HepG2 (cell line): ENCODE data around the gene DNAJB12. TPM values are rescaled to one million over a fixed set of nuclear protein-coding genes. Genes with fewer than 3 reads are reported as not detected.

ENCODE experiments used
- ATF7-NPFF ChIP-seq: sonication (generic); formaldehyde crosslinking; IDR thresholded peaks from 2 replicates; pipeline ENCODE4 v1.8.1; 2023; ENCODE audit warnings: mild to moderate bottlenecking, low read depth, missing genetic modification reagents, moderate library complexity
- ERF ChIP-seq: IDR thresholded peaks from 2 replicates; pipeline ENCODE4 v1.6.1; 2018; ENCODE audit warnings: missing biosample characterization, missing genetic modification reagents
- HOXA3 ChIP-seq: sonication (generic); formaldehyde crosslinking; IDR thresholded peaks from 2 replicates; pipeline ENCODE4 v1.5.0; 2020; ENCODE audit warnings: missing genetic modification reagents
- HOXA5 ChIP-seq: sonication (generic); formaldehyde crosslinking; IDR thresholded peaks from 2 replicates; pipeline ENCODE4 v1.4.0; 2020; ENCODE audit warnings: missing genetic modification reagents
- RFXANK ChIP-seq: IDR thresholded peaks from 2 replicates; pipeline ENCODE4 v1.6.1; 2016
- RFXAP ChIP-seq: sonication (generic); formaldehyde crosslinking; IDR thresholded peaks from 2 replicates; pipeline ENCODE4 v1.4.0; 2020; ENCODE audit warnings: missing genetic modification reagents, borderline replicate concordance
- SKI ChIP-seq: fragments of 450-650 bp; IDR thresholded peaks from one replicate; pipeline ENCODE4 v1.6.1; 2018; ENCODE audit warnings: mild to moderate bottlenecking; ENCODE audit not compliant: partially characterized antibody
- ZGPAT ChIP-seq: IDR thresholded peaks from 2 replicates; pipeline ENCODE4 v1.6.1; 2016; ENCODE audit warnings: mild to moderate bottlenecking
- ZIK1 ChIP-seq: sonication (generic); formaldehyde crosslinking; IDR thresholded peaks from 2 replicates; pipeline ENCODE4 v1.5.0; 2020; ENCODE audit warnings: mild to moderate bottlenecking, low read depth, missing genetic modification reagents, borderline replicate concordance
- ZNF251 ChIP-seq: sonication (generic); formaldehyde crosslinking; IDR thresholded peaks from 2 replicates; pipeline ENCODE4 v1.9.0; 2021; ENCODE audit warnings: mild to moderate bottlenecking, missing genetic modification reagents
- ZNF318 ChIP-seq: sonication (generic); formaldehyde crosslinking; IDR thresholded peaks from 2 replicates; pipeline ENCODE4 v1.4.0; 2020; ENCODE audit warnings: mild to moderate bottlenecking, missing genetic modification reagents
- ZNF547 ChIP-seq: sonication (generic); formaldehyde crosslinking; IDR thresholded peaks from 2 replicates; pipeline ENCODE4 v1.5.1; 2020; ENCODE audit warnings: mild to moderate bottlenecking, missing genetic modification reagents
- ZNF674 ChIP-seq: sonication (generic); formaldehyde crosslinking; IDR thresholded peaks from 2 replicates; pipeline ENCODE4 v1.5.0; 2020; ENCODE audit warnings: low read depth, mild to moderate bottlenecking, missing genetic modification reagents
- polyA plus RNA-seq, 8 experiments: library from polyadenylated mRNA; depleted of rRNA in 3 of 8; stranded (reverse) in 7 of 8; unstranded in 1 of 8; fragments of >200 nt; fragmentation: Illumina TruSeq in 4 of 8; extraction: Trizol in 4 of 8; gene quantifications; 2 replicates each; pipeline versions ENCODE4 v1.2.1 to v1.2.3, GENCODE V29; 2011 to 2016; ENCODE audit warnings: low read depth in 4 of 8, missing spikeins in 1 of 8, mixed read lengths in 1 of 8; ENCODE audit not compliant: insufficient read depth in 1 of 8
- total RNA-seq, 5 experiments: library from RNA; depleted of rRNA; stranded (reverse); fragments of >200 nt; fragmentation: Illumina TruSeq; extraction: Trizol; gene quantifications; 2 replicates each; pipeline ENCODE4 v1.2.3, GENCODE V29; 2016; ENCODE audit warnings: low read depth in 1 of 5
- TF ChIP-seq, protein P1 (sequence below): sonication (generic); formaldehyde crosslinking; IDR thresholded peaks from 2 replicates; pipeline ENCODE4 v1.8.0; 2022; ENCODE audit warnings: mild to moderate bottlenecking, missing genetic modification reagents; ENCODE audit not compliant: insufficient replicate concordance

Gene DNAJB12
- total and polyA plus RNA-seq, 2 of the 13 experiments (the other 11 are each of a cell fraction or from before 2014, with no cell fraction given), result 10.8 to 18.2 TPM

GRCh38 chr10:72331575-72332422 is 22.9 kb downstream of the DNAJB12 start (continued):
- TF ChIP-seq ZGPAT, result no peak
- TF ChIP-seq HOXA5 (CRISPR knock-in tag), result no peak
- peak; percentile 47; the same call in 1 of the 2 replicates for TF ChIP-seq ZNF318 (CRISPR knock-in tag)
- 0 out of 2 replicates have a peak, but pooled peaks have one; percentile 52 for TF ChIP-seq ZNF251 (CRISPR knock-in tag)
- TF ChIP-seq ZIK1 (CRISPR knock-in tag), result no peak
- TF ChIP-seq HOXA3, result peak; percentile 67
- TF ChIP-seq RFXANK (CRISPR knock-in tag), result peak; percentile 97
- no peak for TF ChIP-seq ZNF547 (CRISPR knock-in tag)
- TF ChIP-seq ATF7-NPFF (CRISPR knock-in tag), result peak; percentile 21; the same call in 1 of the 2 replicates
- peak; percentile 99 for TF ChIP-seq RFXAP (CRISPR knock-in tag)
- TF ChIP-seq, protein P1, sequence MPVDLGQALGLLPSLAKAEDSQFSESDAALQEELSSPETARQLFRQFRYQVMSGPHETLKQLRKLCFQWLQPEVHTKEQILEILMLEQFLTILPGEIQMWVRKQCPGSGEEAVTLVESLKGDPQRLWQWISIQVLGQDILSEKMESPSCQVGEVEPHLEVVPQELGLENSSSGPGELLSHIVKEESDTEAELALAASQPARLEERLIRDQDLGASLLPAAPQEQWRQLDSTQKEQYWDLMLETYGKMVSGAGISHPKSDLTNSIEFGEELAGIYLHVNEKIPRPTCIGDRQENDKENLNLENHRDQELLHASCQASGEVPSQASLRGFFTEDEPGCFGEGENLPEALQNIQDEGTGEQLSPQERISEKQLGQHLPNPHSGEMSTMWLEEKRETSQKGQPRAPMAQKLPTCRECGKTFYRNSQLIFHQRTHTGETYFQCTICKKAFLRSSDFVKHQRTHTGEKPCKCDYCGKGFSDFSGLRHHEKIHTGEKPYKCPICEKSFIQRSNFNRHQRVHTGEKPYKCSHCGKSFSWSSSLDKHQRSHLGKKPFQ, result peak; percentile 83
- TF ChIP-seq SKI, result peak; percentile 44
- no peak; the same call in 1 of the 2 replicates for TF ChIP-seq ERF
- no peak for TF ChIP-seq ZNF674 (CRISPR knock-in tag)
